Endometrial microvascular endothelial cells (primary cell): ENCODE measurements around the gene MPL. TPM values are rescaled to one million over a fixed set of nuclear protein-coding genes. Genes with fewer than 3 reads are reported as not detected.

ENCODE experiments used
- in situ Hi-C: cut with HindIII; loops from 2 replicates; pipeline ENCODE4 v1.10.0; 2017; ENCODE audit warnings: low sequenced_read_pairs, low pct_unique_long_range_greater_than_20kb; ENCODE audit errors: inconsistent ontology term
- total RNA-seq: library from RNA; depleted of rRNA; stranded (reverse); fragments of >200 nt; gene quantifications from one replicate; pipeline ENCODE4 v1.2.3, GENCODE V29; 2015; ENCODE audit errors: inconsistent ontology term

MPL gene
- total RNA-seq, 1 donor from 2014 or later, result not detected

DNA sequence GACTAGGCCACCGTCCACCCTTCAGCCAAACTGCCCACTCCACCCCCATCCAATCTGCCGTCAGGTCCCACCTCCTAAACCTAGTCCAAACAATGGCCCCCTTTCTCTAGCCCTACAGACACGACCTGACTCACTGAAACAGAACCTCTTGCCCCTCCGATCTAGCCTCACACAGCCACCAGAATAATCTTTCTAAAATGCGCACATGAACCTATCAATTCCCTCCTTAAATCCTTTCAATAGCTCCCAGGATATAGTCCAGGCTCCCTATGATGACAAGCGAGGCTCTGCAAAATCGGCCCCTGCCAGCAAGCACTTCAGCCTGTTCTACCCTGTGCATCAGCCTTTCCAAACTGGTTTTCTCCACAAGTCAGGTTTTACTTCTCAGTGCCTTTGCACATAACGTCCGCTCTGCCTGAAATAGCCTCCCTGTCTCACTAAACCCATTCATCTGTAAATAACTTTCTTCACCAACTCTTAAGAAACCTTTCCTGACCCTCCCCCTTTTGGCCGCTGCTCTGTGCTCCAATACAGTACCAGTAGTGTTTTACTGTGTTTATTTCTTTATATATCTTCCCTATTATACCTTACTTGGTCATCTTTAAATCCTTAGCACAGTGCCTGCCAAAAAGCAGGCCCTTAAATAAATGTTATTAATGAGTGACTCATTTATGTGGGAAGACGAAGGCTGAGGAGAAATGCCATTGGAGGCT lies 12.1 kb downstream of the MPL start:
- in situ Hi-C loops, result no loop called here

DNA sequence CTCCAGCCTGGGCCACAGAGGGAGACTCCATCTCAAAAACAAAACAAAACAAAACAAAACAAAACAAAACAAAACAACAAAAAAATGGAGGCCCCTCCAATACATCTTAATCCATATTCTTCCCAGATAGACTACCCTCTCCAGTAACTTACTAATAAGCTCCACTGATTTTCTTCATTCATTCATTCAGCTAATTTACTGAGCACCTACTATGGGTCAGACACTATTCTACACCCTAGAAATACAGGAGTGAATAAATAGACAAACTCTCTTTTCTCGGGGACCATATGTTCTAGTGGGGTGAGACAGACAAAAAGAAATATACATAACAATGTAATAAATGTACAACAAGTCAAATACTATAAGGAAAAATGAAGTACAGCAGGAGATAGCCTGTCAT lies 13.4 kb downstream of the MPL start:
- in situ Hi-C loops, result no loop called here

DNA sequence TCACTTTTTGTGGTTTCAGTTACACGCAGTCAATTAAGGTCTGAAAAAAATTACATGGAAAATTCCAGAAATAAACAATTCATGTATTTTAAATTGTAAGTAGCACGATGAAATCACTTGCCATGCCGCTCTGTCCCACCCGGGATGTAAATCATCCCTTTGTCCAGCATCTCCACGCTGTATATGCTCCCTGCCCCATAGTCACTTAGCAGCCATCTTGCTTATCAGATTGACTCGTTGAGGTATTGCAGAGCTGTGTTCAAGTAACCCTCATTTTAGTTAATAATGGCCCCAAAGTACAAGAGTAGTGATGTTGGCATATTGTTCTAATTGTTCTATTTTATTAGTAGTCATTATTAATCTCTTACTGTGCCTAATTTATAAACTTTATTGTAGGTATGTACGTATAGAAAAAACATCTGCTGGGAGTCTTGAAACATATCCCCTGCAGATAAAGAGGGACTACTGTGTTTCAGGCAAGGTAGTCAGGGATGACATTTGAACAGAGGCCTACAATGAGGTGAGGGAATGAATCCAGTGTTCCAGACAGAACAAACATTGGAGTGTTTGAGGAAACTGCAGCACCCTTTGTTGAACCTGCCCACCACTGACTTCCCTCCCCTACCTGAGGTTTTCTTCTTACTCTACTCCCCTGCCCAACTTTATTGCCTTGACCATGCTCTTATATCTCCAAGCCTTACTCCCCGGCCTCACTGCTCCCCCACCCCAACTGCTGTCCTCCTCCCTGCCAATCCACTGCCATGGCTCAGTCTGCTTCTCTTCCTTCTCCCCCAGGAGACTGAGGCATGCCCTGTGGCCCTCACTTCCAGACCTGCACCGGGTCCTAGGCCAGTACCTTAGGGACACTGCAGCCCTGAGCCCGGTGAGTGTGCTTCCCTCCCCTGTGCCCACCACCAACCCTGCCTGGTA lies 14.1 kb downstream of the MPL start:
- in situ Hi-C loops, result no loop called here

DNA sequence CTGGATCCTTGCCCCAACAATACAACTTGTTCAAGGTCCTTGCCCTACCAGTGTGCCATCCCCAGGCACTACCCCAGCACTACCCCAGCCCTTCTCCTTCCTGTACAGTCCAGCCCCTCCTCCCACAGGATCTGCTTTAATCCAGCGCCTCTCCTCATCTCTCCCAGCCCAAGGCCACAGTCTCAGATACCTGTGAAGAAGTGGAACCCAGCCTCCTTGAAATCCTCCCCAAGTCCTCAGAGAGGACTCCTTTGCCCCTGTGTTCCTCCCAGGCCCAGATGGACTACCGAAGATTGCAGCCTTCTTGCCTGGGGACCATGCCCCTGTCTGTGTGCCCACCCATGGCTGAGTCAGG lies 14.7 kb downstream of the MPL start:
- in situ Hi-C loops, result no loop called here

DNA sequence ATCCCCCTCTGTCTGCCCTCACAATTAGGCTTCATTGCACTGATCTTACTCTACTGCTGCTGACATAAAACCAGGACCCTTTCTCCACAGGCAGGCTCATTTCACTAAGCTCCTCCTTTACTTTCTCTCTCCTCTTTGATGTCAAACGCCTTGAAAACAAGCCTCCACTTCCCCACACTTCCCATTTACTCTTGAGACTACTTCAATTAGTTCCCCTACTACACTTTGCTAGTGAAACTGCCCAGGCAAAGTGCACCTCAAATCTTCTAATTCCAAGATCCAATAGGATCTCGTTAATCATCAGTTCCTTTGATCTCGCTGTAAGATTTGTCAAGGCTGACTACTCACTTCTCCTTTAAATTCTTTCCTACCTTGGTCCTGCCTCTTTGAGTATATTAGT lies 15.3 kb downstream of the MPL start:
- in situ Hi-C loops, result no loop called here

DNA sequence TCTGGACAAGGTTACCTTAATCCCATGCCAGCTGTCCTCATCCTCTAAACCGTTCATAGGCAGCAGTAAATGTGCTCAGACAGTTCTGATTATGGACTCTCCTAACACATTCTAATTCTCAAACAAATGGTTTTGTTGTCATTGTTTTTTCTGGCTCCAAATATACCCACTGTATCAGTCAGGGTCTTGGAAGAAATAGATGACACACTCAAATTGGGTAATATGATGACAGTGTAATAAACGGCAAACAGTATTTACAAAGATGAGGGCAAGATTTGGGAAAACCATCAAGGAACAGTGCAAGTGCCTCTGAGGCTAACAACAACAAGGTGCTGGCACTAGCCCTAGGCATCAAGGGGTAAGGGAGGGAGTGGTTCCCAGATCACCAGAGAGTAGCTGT lies 16.9 kb downstream of the MPL start:
- in situ Hi-C loops, result no loop called here

DNA sequence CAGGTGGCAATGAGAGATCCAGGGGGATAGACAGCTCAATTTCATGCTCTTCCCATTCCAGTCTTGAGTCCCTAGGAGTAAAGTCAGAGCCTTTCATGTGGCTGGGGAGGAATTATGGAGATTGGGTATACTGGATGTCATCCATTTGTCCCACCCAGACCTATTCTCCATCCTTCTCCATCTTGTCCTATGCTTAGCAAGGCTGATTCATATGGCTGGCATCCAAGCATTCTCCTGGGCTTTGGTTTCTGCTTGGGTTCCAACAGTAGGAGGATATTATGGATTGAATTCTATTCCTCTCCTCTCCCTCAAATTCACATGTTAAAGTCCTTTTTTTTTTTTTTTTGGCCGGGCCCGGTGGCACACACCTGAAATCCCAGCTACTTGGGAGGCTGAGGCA lies 17.3 kb downstream of the MPL start:
- in situ Hi-C loops, result no loop called here

DNA sequence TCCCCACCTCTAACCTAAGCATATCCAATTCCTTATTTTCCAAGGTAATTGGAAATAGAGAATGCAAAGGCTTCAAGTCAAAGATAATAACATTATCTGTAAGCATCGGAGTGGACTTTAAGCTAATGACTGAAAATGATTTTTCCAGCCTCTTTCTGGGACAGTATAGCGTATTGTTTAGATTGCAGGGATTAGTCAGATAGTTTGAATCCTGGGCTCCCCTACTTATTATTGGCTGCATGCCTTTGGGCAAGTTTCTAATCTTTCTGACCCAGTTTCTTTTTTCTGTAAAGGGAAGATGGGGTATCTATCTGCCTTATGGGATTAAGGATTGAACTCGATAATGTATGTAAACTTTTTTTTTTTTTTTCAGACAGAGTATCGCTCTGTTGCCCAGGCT lies 19.6 kb downstream of the MPL start:
- in situ Hi-C loops, result no loop called here

DNA sequence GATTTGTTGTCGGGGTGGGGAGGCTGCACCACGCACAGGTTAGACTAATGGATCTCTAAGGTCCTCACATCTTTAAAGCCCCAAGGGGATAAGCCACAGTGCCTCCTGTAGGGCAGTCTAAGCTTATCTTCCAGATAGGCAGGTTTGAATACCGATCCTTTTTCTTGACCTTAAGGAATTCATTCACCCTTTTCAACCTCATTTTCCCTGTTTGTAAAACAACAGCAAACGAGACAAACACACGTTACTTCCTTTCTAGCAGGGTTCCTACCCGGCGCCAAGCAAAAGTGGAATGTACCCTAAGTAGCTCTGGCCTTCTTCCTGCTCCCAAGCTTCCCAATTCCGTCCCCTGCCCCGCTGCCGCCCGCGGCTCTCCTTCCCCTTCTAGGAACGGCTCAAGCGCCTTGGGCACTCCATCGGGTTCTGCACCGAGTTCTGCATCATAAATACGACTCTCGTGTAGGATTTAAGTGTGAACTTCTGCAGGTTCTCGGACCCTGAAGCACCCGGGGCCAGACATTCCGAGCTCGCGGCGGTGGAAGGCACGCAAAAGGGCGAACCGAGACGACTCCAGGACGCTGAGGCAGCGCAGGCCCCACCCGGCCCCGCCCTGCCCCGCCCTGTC lies 20.6 kb downstream of the MPL start:
- in situ Hi-C loops, result no loop called here

DNA sequence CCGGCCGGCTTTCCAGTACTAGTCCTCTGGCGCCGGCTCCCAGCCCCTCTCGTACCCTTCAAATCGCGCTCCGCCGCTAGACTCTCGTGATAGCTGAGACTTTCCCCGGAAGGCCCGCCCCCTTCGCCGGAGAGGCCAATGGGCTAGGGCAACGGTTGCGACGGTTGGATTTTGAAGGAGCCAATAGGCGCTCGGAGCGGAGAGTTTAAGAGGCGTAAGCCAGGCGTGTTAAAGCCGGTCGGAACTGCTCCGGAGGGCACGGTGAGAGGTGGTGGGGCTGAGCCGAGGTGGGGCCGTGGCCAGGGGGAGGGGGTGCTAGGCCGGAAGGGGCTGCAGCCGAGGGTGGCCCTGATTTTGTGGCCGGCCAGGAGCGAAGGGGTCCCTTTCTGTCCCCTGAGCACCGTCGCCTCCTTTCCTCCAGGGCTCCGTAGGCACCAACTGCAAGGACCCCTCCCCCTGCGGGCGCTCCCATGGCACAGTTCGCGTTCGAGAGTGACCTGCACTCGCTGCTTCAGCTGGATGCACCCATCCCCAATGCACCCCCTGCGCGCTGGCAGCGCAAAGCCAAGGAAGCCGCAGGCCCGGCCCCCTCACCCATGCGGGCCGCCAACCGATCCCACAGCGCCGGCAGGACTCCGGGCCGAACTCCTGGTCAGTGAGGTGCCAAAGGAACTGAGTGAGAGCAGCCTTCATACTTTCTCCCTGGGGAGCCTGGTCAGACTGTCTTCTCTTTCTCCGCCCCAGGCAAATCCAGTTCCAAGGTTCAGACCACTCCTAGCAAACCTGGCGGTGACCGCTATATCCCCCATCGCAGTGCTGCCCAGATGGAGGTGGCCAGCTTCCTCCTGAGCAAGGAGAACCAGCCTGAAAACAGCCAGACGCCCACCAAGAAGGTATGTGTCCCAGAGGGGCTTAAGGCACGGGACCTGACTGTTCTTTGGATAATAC lies 21.4 kb downstream of the MPL start, which contains the start of gene CDC20:
Gene CDC20, plus strand, starts transcription at position 236 of the 948 bp plus-strand sequence. Its CDS starts 235 bp downstream, at position 471.
- in situ Hi-C loops, result no loop called here

DNA sequence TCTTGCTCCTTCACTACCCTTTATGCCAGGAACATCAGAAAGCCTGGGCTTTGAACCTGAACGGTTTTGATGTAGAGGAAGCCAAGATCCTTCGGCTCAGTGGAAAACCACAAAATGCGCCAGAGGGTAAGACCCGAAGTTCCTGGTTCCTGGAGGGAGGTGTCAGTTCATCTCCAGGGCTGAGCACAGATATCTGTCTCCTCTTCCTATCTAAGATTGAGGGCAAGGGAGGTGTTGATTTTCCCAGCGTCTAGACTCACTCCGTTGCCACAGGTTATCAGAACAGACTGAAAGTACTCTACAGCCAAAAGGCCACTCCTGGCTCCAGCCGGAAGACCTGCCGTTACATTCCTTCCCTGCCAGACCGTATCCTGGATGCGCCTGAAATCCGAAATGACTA lies 22.1 kb downstream of the MPL start:
- in situ Hi-C loops, result no loop called here

DNA sequence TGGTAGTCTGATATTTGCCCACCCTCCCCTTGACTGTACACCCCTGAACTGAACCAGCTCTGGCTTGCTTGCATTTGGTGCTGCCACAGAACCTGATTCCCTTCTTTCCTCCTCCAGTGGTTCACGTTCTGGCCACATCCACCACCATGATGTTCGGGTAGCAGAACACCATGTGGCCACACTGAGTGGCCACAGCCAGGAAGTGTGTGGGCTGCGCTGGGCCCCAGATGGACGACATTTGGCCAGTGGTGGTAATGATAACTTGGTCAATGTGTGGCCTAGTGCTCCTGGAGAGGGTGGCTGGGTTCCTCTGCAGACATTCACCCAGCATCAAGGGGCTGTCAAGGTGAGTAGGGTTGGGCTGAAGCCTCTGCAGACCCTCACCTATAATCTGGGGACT lies 23.0 kb downstream of the MPL start:
- in situ Hi-C loops, result no loop called here

DNA sequence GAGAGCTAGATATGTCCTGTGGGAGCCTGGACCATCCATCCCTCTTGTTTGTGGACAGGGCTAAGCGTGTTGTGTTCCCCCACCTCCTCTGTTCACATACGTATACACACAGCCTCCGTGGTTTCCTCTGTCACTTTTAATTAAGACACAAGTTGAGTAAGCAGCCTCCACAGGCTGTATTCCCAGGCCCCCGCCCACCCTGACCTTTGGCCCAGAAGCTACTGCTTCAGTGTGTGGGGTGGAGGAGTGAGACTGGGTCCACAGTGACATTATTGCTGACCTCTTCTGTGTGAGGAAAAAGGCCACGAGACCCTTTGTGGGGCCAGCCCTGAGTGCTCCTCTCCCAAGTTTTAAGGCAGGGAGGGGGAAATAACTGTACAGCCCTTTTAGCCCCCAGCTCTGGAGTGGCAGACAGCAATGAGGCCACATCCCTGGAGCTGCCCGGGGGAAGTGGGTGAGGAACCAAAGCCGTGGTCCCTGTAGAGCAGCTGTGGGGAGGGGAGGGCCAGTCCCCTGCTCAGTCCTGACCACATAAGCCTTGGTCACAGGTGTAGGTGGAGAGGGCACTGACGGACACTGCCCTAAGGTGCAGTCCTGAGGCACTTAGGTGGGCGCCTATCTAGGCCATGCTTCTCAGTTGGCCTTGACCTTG lies 25.8 kb downstream of the MPL start:
- in situ Hi-C loops, result no loop called here

DNA sequence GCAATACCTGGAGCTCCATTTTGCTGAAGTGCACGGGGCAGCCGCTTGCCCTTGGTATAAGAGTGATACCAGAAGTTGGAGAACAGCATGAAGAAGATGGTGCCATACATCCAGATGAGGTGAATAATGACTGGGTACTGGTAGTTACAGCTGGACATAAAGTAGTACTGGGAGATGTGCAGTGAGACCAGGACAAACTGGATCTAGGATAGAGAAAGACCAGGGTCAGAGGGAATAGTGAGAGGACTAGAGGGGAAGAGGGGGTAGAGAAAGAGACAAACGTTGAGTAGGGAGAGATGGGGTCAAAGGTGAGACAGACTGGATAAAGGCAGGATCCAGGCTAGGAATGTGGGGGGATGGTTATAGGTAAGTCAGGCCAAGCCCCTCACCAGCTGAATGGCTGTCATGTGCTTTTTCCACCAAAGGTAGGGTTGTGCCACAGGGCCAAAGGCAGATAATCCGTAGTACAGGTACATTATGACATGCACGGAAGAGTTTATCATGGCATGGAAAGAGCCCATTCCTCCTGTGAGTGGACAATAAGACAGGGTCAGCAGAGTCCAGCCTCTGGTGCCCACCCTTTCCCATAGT lies 26.4 kb downstream of the MPL start:
- in situ Hi-C loops, result no loop called here

DNA sequence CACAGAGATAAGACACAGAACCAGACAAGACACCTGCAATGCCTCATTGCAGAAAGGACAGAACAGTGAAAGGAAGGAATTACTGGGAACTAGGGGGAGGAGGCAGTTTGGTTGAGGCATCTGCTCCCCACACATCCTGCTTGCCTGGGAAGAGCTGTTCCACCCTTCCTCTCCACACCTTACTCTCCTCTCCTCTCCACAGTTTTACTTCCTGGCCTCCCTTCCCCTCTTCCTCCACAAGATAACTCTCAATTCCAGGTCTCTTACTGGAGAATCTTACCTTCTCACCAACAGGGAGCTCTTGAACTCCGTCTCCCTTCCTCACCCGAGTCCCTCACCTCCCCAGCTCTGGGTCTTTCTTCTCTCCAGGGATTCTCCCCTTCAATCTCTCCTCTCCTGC lies 28.1 kb downstream of the MPL start:
- in situ Hi-C loops, result no loop called here

DNA sequence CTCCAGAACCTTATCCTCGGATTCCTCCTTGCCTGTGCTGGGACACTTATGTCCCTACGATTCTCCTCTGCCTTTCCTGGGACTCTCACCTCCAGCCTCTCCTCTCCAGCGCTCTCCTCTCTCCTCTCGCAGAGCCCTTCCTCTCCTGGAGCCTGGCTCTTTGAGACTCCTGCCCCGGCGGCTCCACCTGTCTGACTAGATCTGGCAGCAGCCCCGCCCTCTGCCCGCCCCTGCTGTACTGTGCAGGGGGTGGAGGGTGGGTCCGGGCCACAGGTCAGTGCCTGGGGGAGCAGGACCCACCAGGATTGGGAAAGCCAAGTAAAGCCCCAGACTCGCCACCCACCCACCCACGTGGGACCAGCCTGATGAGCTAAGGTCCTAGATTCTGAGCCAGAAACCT lies 28.6 kb downstream of the MPL start:
- in situ Hi-C loops, result no loop called here

DNA sequence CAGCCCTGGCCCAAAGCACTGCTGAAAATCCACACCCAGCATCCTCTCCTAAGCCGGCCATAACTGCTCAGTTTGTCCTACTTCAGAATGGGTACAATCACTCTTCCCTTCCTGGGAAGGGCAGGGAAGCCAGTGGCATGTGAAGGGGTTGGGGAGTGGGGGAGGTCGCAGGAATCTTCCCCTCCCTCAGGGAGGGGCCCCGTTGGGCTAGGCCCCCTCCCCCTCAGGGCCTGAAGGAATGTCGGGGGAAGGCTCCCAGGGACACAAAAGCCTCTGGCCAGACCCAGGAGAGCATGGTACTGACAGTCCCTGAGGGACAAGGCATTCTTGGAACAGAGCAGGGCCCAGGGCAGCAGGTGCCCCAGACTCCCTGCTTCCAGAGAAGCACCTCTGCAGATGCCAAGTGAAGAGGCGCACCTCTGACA lies 29.0 kb downstream of the MPL start:
- in situ Hi-C loops, result no loop called here
